GM12878 (cell line): Measurements from ENCODE around the gene FASN. TPM values are rescaled to one million over a fixed set of nuclear protein-coding genes. Genes with fewer than 3 reads are reported as not detected.

Experiments used
- ATAC-seq: fragments of 200-7000 bp; cut with Tn5 transposase; 3 replicates; pipeline ENCODE4 v1.9.1; 2020; ENCODE audit warnings: mild to moderate bottlenecking, moderate library complexity
- BruUV-seq: library from RNA; stranded (reverse); fragments of 400-500 nt; replicated peaks from 2 replicates; lab custom pipeline; 2021; lab: Mats Ljungman, UMichigan
- CTCF ChIA-PET: fragments of 300-600 bp; sonication (Branson Sonifier 250); formaldehyde crosslinking; extraction: SDS; loops from one replicate; lab custom pipeline; 2021; ENCODE audit warnings: inconsistent platforms; lab: Yijun Ruan, JAX
- POLR2A ChIA-PET: fragments of 350-600 bp; formaldehyde crosslinking; extraction: SDS; loops from one replicate; lab custom pipeline; 2021; ENCODE audit warnings: inconsistent platforms; lab: Charles Lee
- RAD21 ChIA-PET: fragments of 300-600 bp; sonication (Branson Sonifier 250); formaldehyde crosslinking; loops from one replicate; lab custom pipeline; 2023; ENCODE audit warnings: antibody characterized with exemption; ENCODE audit not compliant: unreplicated experiment; lab: Charles Lee
- SMC1A ChIA-PET: fragments of 300-600 bp; sonication (Branson Sonifier 250); formaldehyde crosslinking; loops from one replicate; lab custom pipeline; 2023; ENCODE audit not compliant: unreplicated experiment, uncharacterized antibody; lab: Charles Lee
- DNase-seq: peaks from one replicate; pipeline ENCODE4 v3.0.0-alpha.2; 2011; ENCODE audit warnings: low read depth, low spot score
- FAIRE-seq: peaks from 3 replicates; lab custom pipeline; 2011; peaks lifted over from hg19 to GRCh38; lab: Jason Lieb, UNC
- H2AFZ ChIP-seq: 2 replicates; pipeline ENCODE4 v1.6.0; 2011; ENCODE audit warnings: low read depth, low read length, control low read depth; ENCODE audit not compliant: control insufficient read depth
- H3K27ac ChIP-seq: 2 replicates; pipeline ENCODE4 v1.5.1; 2011; ENCODE audit warnings: control low read depth; ENCODE audit not compliant: control insufficient read depth, insufficient read depth
- H3K27me3 ChIP-seq, 2 experiments: replicated peaks in 1 of 2; 2 replicates each; pipeline versions ENCODE4 v1.6.0 to v1.6.1; 2011; ENCODE audit warnings: low read length in 1 of 2; ENCODE audit not compliant: control insufficient read depth in 2 of 2, insufficient read depth in 2 of 2
- H3K36me3 ChIP-seq, 2 experiments: 2 replicates each; pipeline ENCODE4 v1.5.1; 2011; ENCODE audit warnings: low read length in 1 of 2; ENCODE audit not compliant: control insufficient read depth in 2 of 2, insufficient read depth in 2 of 2
- H3K4me1 ChIP-seq: 2 replicates; pipeline ENCODE4 v1.6.1; 2011; ENCODE audit warnings: mild to moderate bottlenecking, low read length, moderate library complexity, mixed read lengths; ENCODE audit not compliant: control insufficient read depth, insufficient read depth
- H3K4me2 ChIP-seq: 2 replicates; pipeline ENCODE4 v1.6.0; 2011; ENCODE audit warnings: control low read depth; ENCODE audit not compliant: control insufficient read depth, insufficient read depth
- H3K4me3 ChIP-seq: fragments of 200-600 bp; sonication (generic); 2 replicates; pipeline ENCODE4 v1.5.1; 2016
- H3K79me2 ChIP-seq: 2 replicates; pipeline ENCODE4 v1.6.0; 2011; ENCODE audit warnings: low read length; ENCODE audit not compliant: control insufficient read depth, insufficient read depth
- H3K9ac ChIP-seq: 2 replicates; pipeline ENCODE4 v1.8.0; 2011; ENCODE audit warnings: low read length, control low read depth, mixed read lengths; ENCODE audit not compliant: control insufficient read depth, insufficient read depth
- H3K9me3 ChIP-seq: replicated peaks from 3 replicates; pipeline ENCODE4 v1.5.1; 2011; ENCODE audit warnings: mild to moderate bottlenecking, low read length; ENCODE audit not compliant: control insufficient read depth, insufficient read depth
- H4K20me1 ChIP-seq: 2 replicates; pipeline ENCODE4 v1.6.0; 2011; ENCODE audit not compliant: control insufficient read depth, insufficient read depth
- CBX5 ChIP-seq: sonication (generic); IDR thresholded peaks from 2 replicates; pipeline ENCODE4 v1.6.1; 2016; ENCODE audit warnings: low read depth, moderate library complexity, mild to moderate bottlenecking, inconsistent platforms
- CHD1 ChIP-seq: IDR thresholded peaks from 2 replicates; pipeline ENCODE4 v1.6.1; 2012; ENCODE audit warnings: low read depth, low read length, improper control_type of control experiment
- CREB1 ChIP-seq: IDR thresholded peaks from 2 replicates; pipeline ENCODE4 v1.6.1; 2012; ENCODE audit warnings: low read depth, mild to moderate bottlenecking, inconsistent platforms
- FOXM1 ChIP-seq: IDR thresholded peaks from 2 replicates; pipeline ENCODE4 v1.6.1; 2012; ENCODE audit warnings: low read depth, mild to moderate bottlenecking, inconsistent platforms, low read length, moderate library complexity
- KLF5 ChIP-seq: fragments of 450-650 bp; IDR thresholded peaks from 2 replicates; pipeline ENCODE4 v1.6.1; 2014; ENCODE audit warnings: mild to moderate bottlenecking; ENCODE audit not compliant: partially characterized antibody
- MEF2A ChIP-seq: IDR thresholded peaks from 2 replicates; pipeline ENCODE4 v1.6.1; 2011; ENCODE audit warnings: low read depth, mild to moderate bottlenecking, low read length, moderate library complexity; ENCODE audit not compliant: insufficient read depth
- NR2C2 ChIP-seq: IDR thresholded peaks from 2 replicates; pipeline ENCODE4 v1.6.1; 2011; ENCODE audit warnings: borderline replicate concordance, low read depth; ENCODE audit not compliant: control insufficient read depth, insufficient read length
- NR2F1 ChIP-seq: fragments of 450-650 bp; conservative IDR thresholded peaks from 2 replicates; pipeline ENCODE4 v1.6.1; 2017; ENCODE audit warnings: mild to moderate bottlenecking
- RUNX3 ChIP-seq: IDR thresholded peaks from 2 replicates; pipeline ENCODE4 v1.6.1; 2012; ENCODE audit warnings: low read length, inconsistent platforms
- SPI1 ChIP-seq: IDR thresholded peaks from 2 replicates; pipeline ENCODE4 v1.6.1; 2011; ENCODE audit warnings: low read depth, mild to moderate bottlenecking, low read length, moderate library complexity, borderline replicate concordance; ENCODE audit not compliant: insufficient read depth
- TCF3 ChIP-seq: IDR thresholded peaks from 2 replicates; pipeline ENCODE4 v1.6.1; 2012; ENCODE audit warnings: low read depth, mild to moderate bottlenecking, low read length, borderline replicate concordance; ENCODE audit not compliant: insufficient read depth
- YY1 ChIP-seq: IDR thresholded peaks from 2 replicates; pipeline ENCODE4 v1.6.1; 2011; ENCODE audit warnings: low read depth, mild to moderate bottlenecking, low read length
- WGBS: methylation state at CpG from one replicate; pipeline ENCODE4 v1.1.6; 2016; ENCODE audit warnings: low lambda C conversion rate; ENCODE audit not compliant: insufficient replicate concordance, insufficient coverage; ENCODE audit errors: missing lambda C conversion rate; 5-methylcytosine and 5-hydroxymethylcytosine counted together
- in situ Hi-C: fragments of 300-500 bp; cut with MboI; formaldehyde crosslinking; loops from 9 replicates; pipeline ENCODE4 v1.14.3; 2018; ENCODE audit warnings: mixed read lengths
- intact Hi-C: fragments of 100-400 bp; cut with micrococcal nuclease; formaldehyde crosslinking; loops from one replicate; pipeline ENCODE4 v1.14.2; 2022; ENCODE audit not compliant: unreplicated experiment
- polyA plus RNA-seq, 11 experiments: library from polyadenylated mRNA; depleted of rRNA in 4 of 11; unstranded in 6 of 11; stranded (reverse) in 5 of 11; fragments of >200 nt; fragmentation: Nextera tagmentation in 4 of 11; fragmentation: Illumina TruSeq in 1 of 11; extraction: Ambion mirVana in 4 of 11; extraction: Trizol in 1 of 11; gene quantifications; 1 replicate in 1 of 11; 2 replicates in 10 of 11; pipeline versions ENCODE4 v1.2.1 to v1.2.3, GENCODE V29; 2011 to 2016; ENCODE audit warnings: inconsistent platforms in 2 of 11, missing spikeins in 2 of 11, low read depth in 1 of 11
- total RNA-seq, 4 experiments: library from RNA; depleted of rRNA in 3 of 4; stranded (reverse); fragments of >200 nt in 3 of 4; fragmentation: Illumina TruSeq in 1 of 4; extraction: Trizol in 1 of 4; gene quantifications; 2 replicates each; pipeline versions ENCODE4 v1.2.1 to v1.2.3, GENCODE V29; 2013 to 2021
- TF ChIP-seq, protein P1 (sequence below): fragments of 450-650 bp; IDR thresholded peaks from 2 replicates; pipeline ENCODE4 v1.6.1; 2014; ENCODE audit warnings: mild to moderate bottlenecking
- TF ChIP-seq, protein P2 (sequence below): IDR thresholded peaks from 2 replicates; pipeline ENCODE4 v1.6.1; 2012; ENCODE audit warnings: improper control_type of control experiment, low read depth, low read length; ENCODE audit not compliant: insufficient replicate concordance

The FASN gene
- total and polyA plus RNA-seq, 10 of the 15 experiments (the other 5 are each of a cell fraction or from before 2014, with no cell fraction given) = 0.19 to 333 (median 30.4) TPM

GRCh38 chr17:82051776-82052637, 46.0 kb downstream of the FASN start, which contains the start of the genes GPS1 and RFNG:
Gene GPS1 (plus strand): TSS chr17:82051898. CDS start chr17:82051932, 34 bp downstream.
Gene RFNG (minus strand): TSS chr17:82051811. CDS start chr17:82051766, 45 bp downstream.
- Histone ChIP-seq H3K36me3 (peaks cover 0 to 14% of the 10 kb centered on the region in 2 experiments), H3K79me2 (peaks cover 14% of the 10 kb centered on the region), H3K9me3 (no peaks in the 10 kb centered on the region), H2AFZ (peak within 1 kb of the TSS; percentile 47), H3K27ac (peak within 1 kb of the TSS; percentile 52), H3K4me2 (peak within 1 kb of the TSS; percentile 90), H3K27me3 (no peaks in the 10 kb centered on the region), H4K20me1 (no peaks in the 10 kb centered on the region), H3K9ac (peak within 1 kb of the TSS; percentile 80), H3K4me1 (peaks cover 4% of the 10 kb centered on the region), H3K4me3 (peak within 1 kb of the TSS; percentile 83)
- ChIA-PET POLR2A (no interaction called here), SMC1A (interaction anchor here (0.7 to 1.2 kb wide), 2 partner anchors 21 to 29 kb away, joined by 3 to 4 read pairs; partner anchors contain the start of genes CENPX and LRRC45), CTCF (interaction anchor here (0.6 to 1.2 kb wide), 2 partner anchors 14 to 16 kb away, joined by 3 to 4 read pairs; partner anchors contain the start of gene DCXR), RAD21 (interaction anchor here (1.0 kb wide), 1 partner anchor 54 kb away, joined by 3 read pairs; no protein-coding TSS in a partner anchor)
- FAIRE-seq = no peak
- BruUV-seq = TSS peak; percentile 72
- no peak for DNase-seq
- peak; percentile 94 for ATAC-seq
- in situ Hi-C loops (no loop called here), intact Hi-C loops (loop anchor here (5.0 kb wide), 1 partner anchor 45 kb away; the partner anchor contains the start of gene FASN)
- 4% methylated on average over 32 of the region's 94 CpGs for WGBS
- 0 out of 2 replicates have a peak, but pooled peaks have one; percentile 39 for TF ChIP-seq YY1
- peak; percentile 58 for TF ChIP-seq NR2F1
- no peak for TF ChIP-seq KLF5
- TF ChIP-seq SPI1 = no peak
- no peak for TF ChIP-seq MEF2A
- TF ChIP-seq CBX5 = no peak
- TF ChIP-seq TCF3 = 0 out of 2 replicates have a peak, but pooled peaks have one; percentile 14
- no peak for TF ChIP-seq CHD1
- TF ChIP-seq, protein P1, sequence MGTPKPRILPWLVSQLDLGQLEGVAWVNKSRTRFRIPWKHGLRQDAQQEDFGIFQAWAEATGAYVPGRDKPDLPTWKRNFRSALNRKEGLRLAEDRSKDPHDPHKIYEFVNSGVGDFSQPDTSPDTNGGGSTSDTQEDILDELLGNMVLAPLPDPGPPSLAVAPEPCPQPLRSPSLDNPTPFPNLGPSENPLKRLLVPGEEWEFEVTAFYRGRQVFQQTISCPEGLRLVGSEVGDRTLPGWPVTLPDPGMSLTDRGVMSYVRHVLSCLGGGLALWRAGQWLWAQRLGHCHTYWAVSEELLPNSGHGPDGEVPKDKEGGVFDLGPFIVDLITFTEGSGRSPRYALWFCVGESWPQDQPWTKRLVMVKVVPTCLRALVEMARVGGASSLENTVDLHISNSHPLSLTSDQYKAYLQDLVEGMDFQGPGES = no peak
- no peak for TF ChIP-seq FOXM1
- TF ChIP-seq NR2C2 = no peak
- TF ChIP-seq, protein P2, sequence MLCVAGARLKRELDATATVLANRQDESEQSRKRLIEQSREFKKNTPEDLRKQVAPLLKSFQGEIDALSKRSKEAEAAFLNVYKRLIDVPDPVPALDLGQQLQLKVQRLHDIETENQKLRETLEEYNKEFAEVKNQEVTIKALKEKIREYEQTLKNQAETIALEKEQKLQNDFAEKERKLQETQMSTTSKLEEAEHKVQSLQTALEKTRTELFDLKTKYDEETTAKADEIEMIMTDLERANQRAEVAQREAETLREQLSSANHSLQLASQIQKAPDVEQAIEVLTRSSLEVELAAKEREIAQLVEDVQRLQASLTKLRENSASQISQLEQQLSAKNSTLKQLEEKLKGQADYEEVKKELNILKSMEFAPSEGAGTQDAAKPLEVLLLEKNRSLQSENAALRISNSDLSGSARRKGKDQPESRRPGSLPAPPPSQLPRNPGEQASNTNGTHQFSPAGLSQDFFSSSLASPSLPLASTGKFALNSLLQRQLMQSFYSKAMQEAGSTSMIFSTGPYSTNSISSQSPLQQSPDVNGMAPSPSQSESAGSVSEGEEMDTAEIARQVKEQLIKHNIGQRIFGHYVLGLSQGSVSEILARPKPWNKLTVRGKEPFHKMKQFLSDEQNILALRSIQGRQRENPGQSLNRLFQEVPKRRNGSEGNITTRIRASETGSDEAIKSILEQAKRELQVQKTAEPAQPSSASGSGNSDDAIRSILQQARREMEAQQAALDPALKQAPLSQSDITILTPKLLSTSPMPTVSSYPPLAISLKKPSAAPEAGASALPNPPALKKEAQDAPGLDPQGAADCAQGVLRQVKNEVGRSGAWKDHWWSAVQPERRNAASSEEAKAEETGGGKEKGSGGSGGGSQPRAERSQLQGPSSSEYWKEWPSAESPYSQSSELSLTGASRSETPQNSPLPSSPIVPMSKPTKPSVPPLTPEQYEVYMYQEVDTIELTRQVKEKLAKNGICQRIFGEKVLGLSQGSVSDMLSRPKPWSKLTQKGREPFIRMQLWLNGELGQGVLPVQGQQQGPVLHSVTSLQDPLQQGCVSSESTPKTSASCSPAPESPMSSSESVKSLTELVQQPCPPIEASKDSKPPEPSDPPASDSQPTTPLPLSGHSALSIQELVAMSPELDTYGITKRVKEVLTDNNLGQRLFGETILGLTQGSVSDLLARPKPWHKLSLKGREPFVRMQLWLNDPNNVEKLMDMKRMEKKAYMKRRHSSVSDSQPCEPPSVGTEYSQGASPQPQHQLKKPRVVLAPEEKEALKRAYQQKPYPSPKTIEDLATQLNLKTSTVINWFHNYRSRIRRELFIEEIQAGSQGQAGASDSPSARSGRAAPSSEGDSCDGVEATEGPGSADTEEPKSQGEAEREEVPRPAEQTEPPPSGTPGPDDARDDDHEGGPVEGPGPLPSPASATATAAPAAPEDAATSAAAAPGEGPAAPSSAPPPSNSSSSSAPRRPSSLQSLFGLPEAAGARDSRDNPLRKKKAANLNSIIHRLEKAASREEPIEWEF = no peak
- TF ChIP-seq CREB1 = peak; percentile 76; the same call in 1 of the 2 replicates
- TF ChIP-seq RUNX3 = no peak
